ENCODE measurements around the gene RASA2.

The RASA2 gene

GRCh38 chr3:141661229-141662196, 174.7 kb downstream of the RASA2 start:
- no peak overlapping the region for H3K4me3 ChIP-seq (ENCODE audit: low read depth, low read length)
- TF ChIP-seq CTCF (IDR thresholded peaks at IDR 0.05; ENCODE audit: low read depth, low read length, missing control alignments) = no peak
- in situ Hi-C loops (cut with HindIII; ENCODE audit: low sequenced_read_pairs) = no loop called here
- no peak for DNase-seq (ENCODE audit: low read depth)

DNA sequence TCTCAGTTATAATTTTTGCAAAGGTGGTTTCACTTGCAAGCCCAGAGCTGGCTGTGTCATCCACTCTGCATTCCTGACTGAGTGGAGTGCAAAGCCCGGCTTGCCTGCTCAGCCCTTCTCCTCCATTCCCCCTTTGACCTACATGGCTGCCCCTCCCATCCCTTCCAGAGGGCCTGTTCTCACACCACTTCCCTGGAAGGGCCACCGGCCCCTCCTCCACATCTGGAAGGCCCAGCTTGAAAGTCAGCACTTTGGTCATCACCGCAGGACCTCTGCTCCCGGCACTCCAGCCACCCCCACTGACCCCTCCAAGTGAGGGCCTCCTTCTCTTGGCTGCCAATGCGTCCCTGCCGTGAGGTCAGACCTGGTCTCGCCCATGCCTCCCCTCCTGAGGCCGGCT, 177.2 kb downstream of the RASA2 start:
- no peak for DNase-seq (ENCODE audit: low read depth)
- no peak overlapping the region for H3K4me3 ChIP-seq (ENCODE audit: low read depth, low read length)
- in situ Hi-C loops (cut with HindIII; ENCODE audit: low sequenced_read_pairs) = no loop called here
- TF ChIP-seq CTCF (IDR thresholded peaks at IDR 0.05; ENCODE audit: low read depth, low read length, missing control alignments) = no peak

All from astrocyte of the cerebellum (primary cell).